ENCODE data around the gene CLIC4. TPM values are rescaled to one million over a fixed set of nuclear protein-coding genes. Genes with fewer than 3 reads are reported as not detected.

The CLIC4 gene
- total and polyA plus RNA-seq, 2 donors (not counting 1 experiment from before 2014, with no cell fraction given) = 28.5 to 123 TPM

- H3K4me2 ChIP-seq (replicated peaks; ENCODE audit: low read depth, low read length, poor library complexity, severe bottlenecking) = no peak overlapping the region
- no peak for TF ChIP-seq CTCF (IDR thresholded peaks at IDR 0.05)
- TF ChIP-seq EZH2 (IDR thresholded peaks at IDR 0.05; ENCODE audit: borderline replicate concordance, insufficient read depth, low read depth, low read length, poor library complexity, severe bottlenecking) = no peak
- H4K20me1 ChIP-seq (ENCODE audit: control insufficient read depth, insufficient read depth, low read length, poor library complexity, severe bottlenecking) = no peaks in the 10 kb centered on the region
- Mint-ChIP-seq H3K4me1 (peaks cover 9% of the 10 kb centered on the region), H3K4me3 (no peak overlapping the region), H3K9me3 (ENCODE audit: insufficient read depth) (no peaks in the 10 kb centered on the region), H3K27me3 (peaks cover 25% of the 10 kb centered on the region), H3K27ac (no peak overlapping the region)
- no peak overlapping the region for H3K9ac ChIP-seq (ENCODE audit: low read length)
- H3K79me2 ChIP-seq (ENCODE audit: control insufficient read depth, insufficient read depth, low read length) = no peaks in the 10 kb centered on the region
- peaks cover 4 to 6% of the 10 kb centered on the region in 2 donors for H3K4me1 ChIP-seq (ENCODE audit: control insufficient read depth in 2 of 2, insufficient read depth in 2 of 2, low read length in 2 of 2)
- intact Hi-C loops (cut with micrococcal nuclease) = no loop called here
- 96% methylated on average over 3 of the region's 7 CpGs for WGBS (ENCODE audit: insufficient coverage)
- ATAC-seq (ENCODE audit: low read depth) (no peak), DNase-seq (no peak)
- H3K4me3 ChIP-seq (ENCODE audit: control extremely low read depth in 1 of 5, extremely low read depth in 1 of 5, insufficient read depth in 1 of 5, low read depth in 2 of 5, low read length in 4 of 5) = no peak overlapping the region
- H2AFZ ChIP-seq (ENCODE audit: insufficient read depth, low read depth, low read length, poor library complexity, severe bottlenecking) = no peak overlapping the region
- ChIA-PET POLR2A (no interaction called here), CTCF (interaction anchor here (0.8 to 1.7 kb wide), 2 partner anchors 10 to 51 kb away, joined by 3 to 5 read pairs; no protein-coding TSS in a partner anchor)
- H3K36me3 ChIP-seq (replicated peaks in 1 of 2; ENCODE audit: control extremely low read depth in 1 of 2, control insufficient read depth in 1 of 2, extremely low read depth in 1 of 2, insufficient read depth in 2 of 2, low read length in 1 of 2) = no peaks in the 10 kb centered on the region
- H3K27ac ChIP-seq (ENCODE audit: low read length in 2 of 2) = no peak overlapping the region
- H3K27me3 ChIP-seq (replicated peaks in 1 of 4; ENCODE audit: control extremely low read depth in 1 of 4, control insufficient read depth in 3 of 4, insufficient read depth in 4 of 4, low read length in 3 of 4) = peaks cover 0 to 7% (median 1%) of the 10 kb centered on the region in 4 experiments
- no peaks in the 10 kb centered on the region for H3K9me3 ChIP-seq (ENCODE audit: control extremely low read depth in 1 of 3, control insufficient read depth in 2 of 3, insufficient read depth in 1 of 3, low read length in 2 of 3)
These were observed 119.9 kb downstream of the CLIC4 start for GRCh38 chr1:24865168-24865567.

GRCh38 chr1:24865587-24865986 lies 120.3 kb downstream of the CLIC4 start:
- Histone ChIP-seq H3K27ac (ENCODE audit: low read length in 2 of 2) (no peak overlapping the region), H3K79me2 (ENCODE audit: control insufficient read depth, insufficient read depth, low read length) (no peaks in the 10 kb centered on the region), H3K36me3 (replicated peaks in 1 of 2; ENCODE audit: control extremely low read depth in 1 of 2, control insufficient read depth in 1 of 2, extremely low read depth in 1 of 2, insufficient read depth in 2 of 2, low read length in 1 of 2) (no peaks in the 10 kb centered on the region), H3K27me3 (replicated peaks in 1 of 4; ENCODE audit: control extremely low read depth in 1 of 4, control insufficient read depth in 3 of 4, insufficient read depth in 4 of 4, low read length in 3 of 4) (peaks cover 0 to 10% (median 1%) of the 10 kb centered on the region in 4 experiments), H4K20me1 (ENCODE audit: control insufficient read depth, insufficient read depth, low read length, poor library complexity, severe bottlenecking) (no peaks in the 10 kb centered on the region), H3K9me3 (ENCODE audit: control extremely low read depth in 1 of 3, control insufficient read depth in 2 of 3, insufficient read depth in 1 of 3, low read length in 2 of 3) (no peaks in the 10 kb centered on the region), H2AFZ (ENCODE audit: insufficient read depth, low read depth, low read length, poor library complexity, severe bottlenecking) (no peak overlapping the region), H3K4me2 (replicated peaks; ENCODE audit: low read depth, low read length, poor library complexity, severe bottlenecking) (no peak overlapping the region), H3K4me3 (ENCODE audit: control extremely low read depth in 1 of 5, extremely low read depth in 1 of 5, insufficient read depth in 1 of 5, low read depth in 2 of 5, low read length in 4 of 5) (no peak overlapping the region), H3K4me1 (ENCODE audit: control insufficient read depth in 2 of 2, insufficient read depth in 2 of 2, low read length in 2 of 2) (peaks cover 8 to 10% of the 10 kb centered on the region in 2 donors), H3K9ac (ENCODE audit: low read length) (no peak overlapping the region)
- H3K27me3 Mint-ChIP-seq = peaks cover 25% of the 10 kb centered on the region
- no peak for ATAC-seq (ENCODE audit: low read depth)
- H3K9me3 Mint-ChIP-seq (ENCODE audit: insufficient read depth) = no peaks in the 10 kb centered on the region
- ChIA-PET POLR2A (no interaction called here), CTCF (interaction anchor here (0.8 to 1.7 kb wide), 3 partner anchors 10 to 337 kb away, joined by 3 to 5 read pairs (median 4); no protein-coding TSS in a partner anchor)
- 100% methylated on average over 1 of the region's 3 CpGs for WGBS (ENCODE audit: insufficient coverage)
- H3K4me3 Mint-ChIP-seq = no peak overlapping the region
- DNase-seq = no peak
- peaks cover 11% of the 10 kb centered on the region for H3K4me1 Mint-ChIP-seq
- no peak overlapping the region for H3K27ac Mint-ChIP-seq
- TF ChIP-seq EZH2 (IDR thresholded peaks at IDR 0.05; ENCODE audit: borderline replicate concordance, insufficient read depth, low read depth, low read length, poor library complexity, severe bottlenecking) (no peak), CTCF (IDR thresholded peaks at IDR 0.05) (no peak)
- intact Hi-C loops (cut with micrococcal nuclease) = no loop called here

Measured in B cell (primary cell).